VCaP (cell line): ENCODE results near the gene NDUFV1.

ENCODE experiments used
- H3K27ac ChIP-seq: fragments of 450-650 bp; 2 replicates; pipeline ENCODE4 v1.5.1; 2017
- TF ChIP-seq, protein P1 (sequence below): fragments of 450-650 bp; conservative IDR thresholded peaks from 2 replicates; pipeline ENCODE4 v1.5.1; 2017; ENCODE audit warnings: mild to moderate bottlenecking, moderate library complexity

Gene NDUFV1

DNA sequence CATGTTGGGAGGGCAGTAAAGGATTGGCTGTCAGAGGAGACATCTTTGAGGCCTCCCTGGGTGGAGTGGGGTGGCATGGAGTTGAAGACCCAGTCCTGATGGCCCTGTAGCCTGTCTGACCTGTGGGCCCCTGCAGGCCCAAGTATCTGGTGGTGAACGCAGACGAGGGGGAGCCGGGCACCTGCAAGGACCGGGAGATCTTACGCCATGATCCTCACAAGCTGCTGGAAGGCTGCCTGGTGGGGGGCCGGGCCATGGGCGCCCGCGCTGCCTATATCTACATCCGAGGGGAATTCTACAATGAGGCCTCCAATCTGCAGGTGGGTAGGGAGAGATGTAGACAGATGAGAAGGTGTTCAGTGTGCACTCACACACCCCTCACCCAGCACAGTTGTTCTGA lies 2.6 kb downstream of the NDUFV1 start:
- TF ChIP-seq, protein P1, sequence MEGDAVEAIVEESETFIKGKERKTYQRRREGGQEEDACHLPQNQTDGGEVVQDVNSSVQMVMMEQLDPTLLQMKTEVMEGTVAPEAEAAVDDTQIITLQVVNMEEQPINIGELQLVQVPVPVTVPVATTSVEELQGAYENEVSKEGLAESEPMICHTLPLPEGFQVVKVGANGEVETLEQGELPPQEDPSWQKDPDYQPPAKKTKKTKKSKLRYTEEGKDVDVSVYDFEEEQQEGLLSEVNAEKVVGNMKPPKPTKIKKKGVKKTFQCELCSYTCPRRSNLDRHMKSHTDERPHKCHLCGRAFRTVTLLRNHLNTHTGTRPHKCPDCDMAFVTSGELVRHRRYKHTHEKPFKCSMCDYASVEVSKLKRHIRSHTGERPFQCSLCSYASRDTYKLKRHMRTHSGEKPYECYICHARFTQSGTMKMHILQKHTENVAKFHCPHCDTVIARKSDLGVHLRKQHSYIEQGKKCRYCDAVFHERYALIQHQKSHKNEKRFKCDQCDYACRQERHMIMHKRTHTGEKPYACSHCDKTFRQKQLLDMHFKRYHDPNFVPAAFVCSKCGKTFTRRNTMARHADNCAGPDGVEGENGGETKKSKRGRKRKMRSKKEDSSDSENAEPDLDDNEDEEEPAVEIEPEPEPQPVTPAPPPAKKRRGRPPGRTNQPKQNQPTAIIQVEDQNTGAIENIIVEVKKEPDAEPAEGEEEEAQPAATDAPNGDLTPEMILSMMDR, result no peak

DNA sequence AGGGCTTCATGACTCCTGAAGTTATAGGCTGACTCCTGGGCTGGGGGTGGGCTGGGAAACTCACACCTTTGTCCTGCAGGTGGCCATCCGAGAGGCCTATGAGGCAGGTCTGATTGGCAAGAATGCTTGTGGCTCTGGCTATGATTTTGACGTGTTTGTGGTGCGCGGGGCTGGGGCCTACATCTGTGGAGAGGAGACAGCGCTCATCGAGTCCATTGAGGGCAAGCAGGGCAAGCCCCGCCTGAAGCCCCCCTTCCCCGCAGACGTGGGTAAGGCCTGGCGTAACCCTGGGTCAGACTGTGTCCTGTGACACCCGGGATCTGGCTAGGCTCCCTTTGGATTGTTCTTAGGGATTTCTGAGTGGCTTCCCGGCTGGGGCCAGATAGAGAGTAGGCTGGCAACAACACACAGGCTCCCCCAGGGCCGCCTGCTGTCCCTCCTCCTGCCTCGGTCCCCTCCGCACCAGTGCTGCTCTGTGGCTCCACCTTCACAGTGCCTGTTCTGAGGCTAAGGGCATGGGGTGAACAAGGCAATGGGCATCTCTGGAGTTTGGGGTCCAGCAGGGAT lies 3.6 kb downstream of the NDUFV1 start:
- TF ChIP-seq, protein P1, result no peak

More for the DNA sequence above, 2.6 kb downstream of the NDUFV1 start:
- no peak overlapping the region for H3K27ac ChIP-seq

DNA sequence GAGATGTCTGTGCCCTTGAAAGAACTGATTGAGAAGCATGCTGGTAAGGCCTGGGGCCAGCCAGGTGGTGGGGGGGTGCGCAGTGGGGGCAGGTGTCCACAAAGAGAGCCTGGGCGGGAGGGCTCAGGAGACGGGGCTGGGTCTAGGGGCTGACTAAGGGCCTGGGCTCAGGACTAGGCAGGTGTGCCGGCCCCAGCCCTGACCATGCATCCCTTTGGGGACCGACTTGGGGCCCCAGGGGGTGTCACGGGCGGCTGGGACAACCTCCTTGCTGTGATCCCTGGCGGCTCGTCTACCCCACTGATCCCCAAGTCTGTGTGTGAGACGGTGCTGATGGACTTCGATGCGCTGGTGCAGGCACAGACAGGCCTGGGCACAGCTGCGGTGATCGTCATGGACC lies 4.4 kb downstream of the NDUFV1 start:
- TF ChIP-seq, protein P1, result no peak
- no peak overlapping the region for H3K27ac ChIP-seq

More for the DNA sequence above, 3.6 kb downstream of the NDUFV1 start:
- no peak overlapping the region for H3K27ac ChIP-seq

DNA sequence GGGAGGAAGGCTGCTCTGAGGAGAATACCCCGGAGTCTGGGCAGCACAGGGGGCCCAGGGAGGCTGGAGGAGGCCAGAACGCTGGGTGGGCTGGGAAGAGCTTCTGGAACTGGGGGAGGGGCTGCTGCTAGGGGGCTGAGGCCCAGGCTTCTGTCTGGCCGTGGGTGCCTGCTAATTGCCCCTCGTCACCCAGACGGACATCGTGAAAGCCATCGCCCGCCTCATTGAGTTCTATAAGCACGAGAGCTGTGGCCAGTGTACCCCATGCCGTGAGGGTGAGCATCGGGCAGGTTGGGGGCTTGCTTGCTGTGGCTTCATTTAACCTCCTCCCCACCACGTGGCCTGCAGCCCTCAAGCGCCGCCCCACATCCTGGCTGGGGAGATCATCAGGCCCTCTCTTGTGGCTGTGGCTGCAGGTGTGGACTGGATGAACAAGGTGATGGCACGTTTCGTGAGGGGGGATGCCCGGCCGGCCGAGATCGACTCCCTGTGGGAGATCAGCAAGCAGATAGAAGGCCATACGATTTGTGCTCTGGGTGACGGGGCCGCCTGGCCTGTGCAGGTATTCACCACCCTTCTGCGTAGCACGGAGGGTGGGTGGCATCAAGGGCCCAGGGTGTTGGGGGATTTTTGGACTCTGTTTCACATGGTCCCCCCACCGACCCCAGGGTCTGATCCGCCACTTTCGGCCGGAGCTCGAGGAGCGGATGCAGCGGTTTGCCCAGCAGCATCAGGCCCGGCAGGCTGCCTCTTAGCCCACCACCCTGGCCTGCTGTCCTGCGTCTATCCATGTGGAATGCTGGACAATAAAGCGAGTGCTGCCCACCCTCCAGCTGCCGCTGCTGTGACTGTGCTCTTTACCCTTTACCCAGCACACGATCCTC lies 5.2 kb downstream of the NDUFV1 start:
- TF ChIP-seq, protein P1, result no peak
- no peak overlapping the region for H3K27ac ChIP-seq

DNA sequence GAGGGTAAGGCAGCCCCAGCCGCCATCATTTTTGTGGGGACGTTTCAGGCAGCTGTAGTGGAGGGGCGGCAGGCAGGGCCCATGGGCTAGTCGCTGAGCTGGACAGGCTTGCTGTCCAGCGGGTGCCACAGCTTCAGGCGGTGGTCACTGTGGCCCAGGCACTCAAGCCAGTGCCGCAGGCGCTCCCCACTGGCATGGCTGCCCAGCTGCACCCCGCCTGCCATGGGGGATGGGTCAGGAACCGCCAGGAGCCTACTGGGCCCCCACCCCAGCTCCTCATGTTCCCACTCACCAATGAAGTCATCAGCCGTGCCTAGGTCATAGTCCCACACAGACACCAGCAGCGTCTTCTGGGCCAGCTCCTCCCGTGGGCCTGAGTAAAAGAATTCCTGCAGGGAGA lies 6.0 kb downstream of the NDUFV1 start:
- TF ChIP-seq, protein P1, result no peak
- no peak overlapping the region for H3K27ac ChIP-seq

DNA sequence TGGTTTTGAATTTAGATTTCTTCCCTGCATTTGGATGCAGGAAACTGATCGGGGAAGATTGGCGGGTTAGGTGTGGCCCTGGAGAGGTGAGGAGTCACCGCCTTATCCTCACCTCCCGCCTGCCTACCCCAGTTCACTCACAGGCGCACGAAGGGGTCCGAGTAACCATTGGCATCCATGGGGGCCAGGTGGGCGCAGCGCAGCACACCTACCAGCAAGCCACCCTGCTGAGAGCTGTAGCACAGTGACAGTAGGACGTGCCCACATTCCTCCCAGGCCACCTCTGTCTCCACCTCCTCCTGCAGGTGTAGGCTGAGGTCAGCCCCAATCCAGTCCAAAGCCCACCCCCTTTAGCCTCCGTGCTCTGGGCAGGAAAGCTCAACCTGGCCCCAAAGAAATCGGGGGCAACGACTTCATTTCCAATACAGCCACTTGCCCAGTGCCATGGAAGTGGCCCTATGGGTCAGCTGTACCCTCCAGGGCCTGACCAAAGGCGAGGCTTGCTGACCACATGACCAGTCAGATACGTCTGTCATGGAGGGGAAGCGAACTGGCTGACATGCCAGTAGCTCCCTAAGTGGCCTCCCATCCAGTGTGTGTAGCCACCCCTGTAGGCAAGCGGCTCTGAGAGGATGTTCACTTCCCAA lies 6.7 kb downstream of the NDUFV1 start:
- no peak overlapping the region for H3K27ac ChIP-seq
- TF ChIP-seq, protein P1, result no peak
